ENCODE data around the gene CCDC6. TPM values are rescaled to one million over a fixed set of nuclear protein-coding genes. Genes with fewer than 3 reads are reported as not detected.
"Not testable (repeated sequence)": the region's sequence is repeated elsewhere in the genome, so short reads cannot be mapped to it uniquely, and the experiment has no call there.

CCDC6 gene
- polyA plus RNA-seq, 2 of the 4 experiments (the other 2 are of a cell fraction): 21.4 to 43.5 TPM

DNA sequence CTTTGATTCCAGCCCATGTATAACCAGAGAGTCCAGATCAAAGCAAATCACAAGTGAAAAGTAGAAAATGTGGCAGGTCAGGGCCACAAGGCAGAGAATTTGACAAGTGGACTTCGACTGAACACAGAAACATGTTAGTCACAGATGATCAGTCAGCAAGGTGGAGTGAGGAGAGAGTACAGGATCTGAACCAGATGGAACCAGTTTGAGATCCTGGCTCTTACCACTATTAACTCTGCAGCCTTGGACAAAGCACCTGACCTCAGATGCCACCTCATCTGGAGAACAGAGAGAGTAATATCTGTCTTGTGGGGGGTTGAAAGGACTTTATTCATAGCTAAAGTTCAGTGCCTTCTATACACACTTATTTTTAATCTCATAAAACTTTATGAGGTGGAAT lies 157.5 kb downstream of the CCDC6 start:
- ATAC-seq (no peak), FAIRE-seq (no peak), DNase-seq (ENCODE audit: low read depth in 1 of 2, low spot score in 1 of 2) (no peak)
- Histone ChIP-seq H3K4me2 (no peak overlapping the region), H3K4me1 (no peaks in the 10 kb centered on the region), H3K4me3 (no peak overlapping the region), H3K27ac (no peak overlapping the region), H3K9me3 (no peaks in the 10 kb centered on the region)
- CTCF ChIA-PET: interaction anchor here (1.2 to 1.3 kb wide), 2 partner anchors 12 to 89 kb away, joined by 3 read pairs; no protein-coding TSS in a partner anchor
- WGBS (ENCODE audit: missing lambda C conversion rate): 0% methylated on average over 1 of the region's 1 CpG
- TF ChIP-seq ZC3H11A (IDR thresholded peaks at IDR 0.05): no peak
- TF ChIP-seq, protein P1, sequence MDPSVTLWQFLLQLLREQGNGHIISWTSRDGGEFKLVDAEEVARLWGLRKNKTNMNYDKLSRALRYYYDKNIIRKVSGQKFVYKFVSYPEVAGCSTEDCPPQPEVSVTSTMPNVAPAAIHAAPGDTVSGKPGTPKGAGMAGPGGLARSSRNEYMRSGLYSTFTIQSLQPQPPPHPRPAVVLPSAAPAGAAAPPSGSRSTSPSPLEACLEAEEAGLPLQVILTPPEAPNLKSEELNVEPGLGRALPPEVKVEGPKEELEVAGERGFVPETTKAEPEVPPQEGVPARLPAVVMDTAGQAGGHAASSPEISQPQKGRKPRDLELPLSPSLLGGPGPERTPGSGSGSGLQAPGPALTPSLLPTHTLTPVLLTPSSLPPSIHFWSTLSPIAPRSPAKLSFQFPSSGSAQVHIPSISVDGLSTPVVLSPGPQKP (IDR thresholded peaks at IDR 0.05; ENCODE audit: low read depth, low read length): no peak
- no peak for TF ChIP-seq RNF2 (IDR thresholded peaks at IDR 0.05; ENCODE audit: borderline replicate concordance, low read depth)
- no peak for TF ChIP-seq EP300 (IDR thresholded peaks at IDR 0.05)
- TF ChIP-seq SMC3 (IDR thresholded peaks at IDR 0.05): no peak
- no peak for TF ChIP-seq HOXB5 (CRISPR knock-in tag; IDR thresholded peaks at IDR 0.05)
- no peak for TF ChIP-seq RFX5 (IDR thresholded peaks at IDR 0.05)
- TF ChIP-seq, protein P2, sequence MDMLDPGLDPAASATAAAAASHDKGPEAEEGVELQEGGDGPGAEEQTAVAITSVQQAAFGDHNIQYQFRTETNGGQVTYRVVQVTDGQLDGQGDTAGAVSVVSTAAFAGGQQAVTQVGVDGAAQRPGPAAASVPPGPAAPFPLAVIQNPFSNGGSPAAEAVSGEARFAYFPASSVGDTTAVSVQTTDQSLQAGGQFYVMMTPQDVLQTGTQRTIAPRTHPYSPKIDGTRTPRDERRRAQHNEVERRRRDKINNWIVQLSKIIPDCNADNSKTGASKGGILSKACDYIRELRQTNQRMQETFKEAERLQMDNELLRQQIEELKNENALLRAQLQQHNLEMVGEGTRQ (IDR thresholded peaks at IDR 0.05): no peak
- POLR2A ChIA-PET: no interaction called here

DNA sequence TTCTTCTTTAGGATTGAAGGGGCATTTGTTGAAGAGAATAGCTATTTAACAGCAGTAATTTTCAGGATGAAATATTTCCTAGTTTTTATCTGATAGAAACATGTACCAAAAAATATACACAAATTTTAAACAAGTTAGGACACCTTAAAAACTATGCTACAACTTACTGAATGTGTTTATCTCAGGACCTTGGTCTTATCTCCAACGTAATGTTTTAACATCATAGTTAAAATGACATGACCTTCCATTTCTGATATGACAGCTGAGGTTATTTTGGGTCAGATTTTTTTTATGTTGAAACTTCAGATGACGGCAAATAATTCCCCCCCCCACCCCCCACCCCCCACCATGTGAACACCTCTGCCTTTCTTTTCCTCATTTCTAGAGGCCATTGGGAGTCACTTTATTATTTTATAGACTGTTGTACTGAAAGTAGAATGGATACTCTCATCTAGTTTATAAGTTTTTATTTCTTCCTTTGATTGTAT lies 161.1 kb downstream of the CCDC6 start:
- no peak for TF ChIP-seq RNF2 (IDR thresholded peaks at IDR 0.05; ENCODE audit: borderline replicate concordance, low read depth)
- no peak for TF ChIP-seq NPAS2 (CRISPR knock-in tag; IDR thresholded peaks at IDR 0.05; ENCODE audit: borderline replicate concordance)
- TF ChIP-seq HOXB13 (CRISPR knock-in tag; IDR thresholded peaks at IDR 0.05; ENCODE audit: low read depth): no peak
- TF ChIP-seq MYC (IDR thresholded peaks at IDR 0.05; ENCODE audit: borderline replicate concordance, low read length): no peak
- TF ChIP-seq NFE2L2 (conservative IDR thresholded peaks at IDR 0.05; ENCODE audit: low read length): no peak
- no peak for TF ChIP-seq JUNB (IDR thresholded peaks at IDR 0.05)
- no peak for TF ChIP-seq POLR2AphosphoS2 (conservative IDR thresholded peaks at IDR 0.05; ENCODE audit: low read length)
- no peak for TF ChIP-seq HDAC2 (IDR thresholded peaks at IDR 0.05)
- TF ChIP-seq MAFK (IDR thresholded peaks at IDR 0.05; ENCODE audit: partially characterized antibody): no peak
- no peak for TF ChIP-seq CHD2 (IDR thresholded peaks at IDR 0.05; ENCODE audit: low read length, partially characterized antibody)
- no peak for TF ChIP-seq SREBF2 (IDR thresholded peaks at IDR 0.05)
- Histone ChIP-seq H3K27ac (no peak overlapping the region), H3K4me2 (no peak overlapping the region), H3K4me1 (no peaks in the 10 kb centered on the region), H3K9me3 (no peaks in the 10 kb centered on the region), H3K4me3 (no peak overlapping the region)
- ChIA-PET CTCF (no interaction called here), POLR2A (no interaction called here)
- ATAC-seq: no peak
- no peak for DNase-seq (ENCODE audit: low read depth in 1 of 2, low spot score in 1 of 2)
- no peak for FAIRE-seq
- 63% methylated on average over 2 of the region's 2 CpGs for WGBS (ENCODE audit: missing lambda C conversion rate)

DNA sequence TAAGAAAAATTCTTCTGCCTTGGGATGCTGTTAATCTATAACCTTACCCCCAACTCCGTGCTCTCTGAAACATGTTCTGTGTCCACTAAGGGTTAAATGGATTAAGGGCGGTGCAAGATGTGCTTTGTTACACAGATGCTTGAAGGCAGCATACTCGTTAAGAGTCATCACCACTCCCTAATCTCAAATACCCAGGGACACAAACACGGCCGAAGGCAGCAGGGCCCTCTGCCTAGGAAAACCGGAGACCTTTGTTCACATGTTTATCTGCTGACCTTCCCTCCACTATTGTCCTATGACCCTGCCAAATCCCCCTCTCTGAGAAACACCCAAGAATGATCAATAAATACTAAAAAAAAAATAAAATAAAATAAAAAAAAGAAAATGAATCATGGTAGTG lies 161.6 kb downstream of the CCDC6 start:
- H3K4me1 ChIP-seq; CTCF ChIA-PET; H3K4me2 ChIP-seq; DNase-seq (ENCODE audit: low read depth in 1 of 2, low spot score in 1 of 2); H3K27ac ChIP-seq; FAIRE-seq; H3K9me3 ChIP-seq; H3K4me3 ChIP-seq; ATAC-seq; POLR2A ChIA-PET: not testable (repeated sequence)
- 13% methylated on average over 6 of the region's 6 CpGs for WGBS (ENCODE audit: missing lambda C conversion rate)

DNA sequence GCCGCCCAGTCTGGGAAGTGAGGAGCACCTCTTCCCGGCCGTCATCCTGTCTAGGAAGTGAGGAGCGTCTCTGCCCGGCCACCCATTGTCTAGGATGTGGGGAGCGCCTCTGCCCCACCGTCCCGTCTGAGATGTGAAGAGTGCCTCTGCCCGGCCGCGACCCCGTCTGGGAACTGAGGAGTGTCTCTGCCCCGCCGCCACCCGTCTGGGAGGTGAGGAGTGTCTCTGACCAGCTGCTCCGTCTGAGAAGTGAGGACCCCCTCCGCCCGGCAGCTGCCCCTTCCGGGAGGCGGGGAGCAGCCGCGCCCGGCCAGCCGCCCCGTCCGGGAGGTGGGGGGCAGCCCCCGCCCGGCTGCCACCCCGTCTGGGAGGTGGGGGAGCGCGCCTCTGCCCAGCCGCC lies 162.2 kb downstream of the CCDC6 start:
- ATAC-seq; POLR2A ChIA-PET; H3K27ac ChIP-seq; H3K9me3 ChIP-seq; H3K4me1 ChIP-seq; DNase-seq (ENCODE audit: low read depth in 1 of 2, low spot score in 1 of 2); FAIRE-seq; H3K4me3 ChIP-seq; CTCF ChIA-PET; H3K4me2 ChIP-seq: not testable (repeated sequence)
- WGBS (ENCODE audit: missing lambda C conversion rate): 65% methylated on average over 4 of the region's 32 CpGs

All from A549 (cell line).